Stimulated activated CD4-positive, alpha-beta T cell treated with anti-CD3 and anti-CD28 coated beads, Interleukin-4, amount 100 ng/mL, for 24 hours (primary cell): ENCODE results near the gene AP1S2.
"Not testable (repeated sequence)": the region's sequence is repeated elsewhere in the genome, so short reads cannot be mapped to it uniquely, and the experiment has no call there.

Experiments
- DNase-seq: peaks from one replicate; pipeline ENCODE4 v3.0.0-alpha.2; 2020

Gene AP1S2

GRCh38 chrX:15854712-15855567 is at the start of gene AP1S2:
Gene AP1S2, minus strand, starts transcription at chrX:15854813. Its CDS starts 2,289 bp downstream, at chrX:15852524.
- peak; percentile 88 for DNase-seq

DNA sequence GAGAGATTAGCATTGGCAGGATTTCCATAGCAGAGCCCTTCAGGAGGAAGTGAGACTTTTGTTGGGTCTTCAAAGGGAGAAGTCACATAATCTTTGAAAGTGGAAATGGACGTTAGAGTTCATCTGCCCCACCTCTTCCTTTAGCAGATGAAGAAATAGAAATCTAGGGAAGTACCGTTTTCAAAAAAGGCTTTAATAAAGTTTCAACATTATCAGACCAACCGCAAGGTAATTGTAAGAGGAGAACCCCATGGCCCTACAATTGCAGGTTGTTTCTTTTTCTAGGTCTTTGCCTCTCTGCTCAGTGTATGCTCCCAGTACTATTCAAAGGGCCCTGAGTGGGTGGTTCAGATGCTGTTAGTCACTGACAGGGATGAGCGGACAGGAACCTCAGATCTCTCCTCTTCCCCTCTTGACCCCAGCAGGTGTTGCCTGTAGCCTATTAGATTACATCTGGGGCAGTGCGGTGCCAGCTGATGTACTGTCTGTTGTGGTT is 48.6 kb upstream of the AP1S2 start:
- DNase-seq, result no peak

DNA sequence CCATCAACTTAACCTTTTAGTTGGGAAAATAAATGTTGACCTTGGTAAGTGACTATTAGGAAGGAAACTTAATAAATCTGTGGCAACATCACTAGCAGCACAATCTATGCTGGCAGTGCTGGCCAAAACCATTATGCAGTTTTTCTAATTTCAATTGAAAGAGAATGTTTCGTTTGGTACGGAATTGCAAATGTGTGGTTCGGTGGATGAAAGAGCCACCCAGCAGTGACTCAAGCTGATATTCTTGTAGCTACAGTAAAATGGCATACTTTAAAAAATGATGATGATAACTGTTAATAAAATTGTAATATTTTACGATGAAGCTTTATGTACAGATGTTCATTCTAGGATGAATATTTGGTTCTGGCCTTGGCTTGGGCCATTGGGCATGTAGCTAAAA is 40.7 kb upstream of the AP1S2 start:
- DNase-seq, result no peak

GRCh38 chrX:15894724-15895123 is 40.1 kb upstream of the AP1S2 start:
- DNase-seq, result no peak

GRCh38 chrX:15890463-15890862 is 35.9 kb upstream of the AP1S2 start:
- no peak for DNase-seq

GRCh38 chrX:15888062-15888461 is 33.4 kb upstream of the AP1S2 start:
- DNase-seq, result no peak

DNA sequence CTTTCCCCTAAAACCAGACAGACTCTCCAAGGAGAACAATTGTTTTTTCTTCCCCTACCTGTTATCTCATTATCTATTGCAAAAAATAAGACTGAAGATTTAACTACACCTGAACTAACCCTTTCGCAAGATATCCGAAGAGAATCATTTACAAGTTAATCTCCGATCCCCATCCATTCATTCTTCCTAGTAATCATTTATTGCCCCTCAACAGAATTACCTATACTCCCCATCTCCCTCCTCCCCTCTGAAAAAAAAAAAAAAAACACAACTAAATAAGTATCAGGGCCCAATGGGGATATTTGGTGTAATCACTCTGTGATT is 28.9 kb upstream of the AP1S2 start:
- DNase-seq, result no peak

- no peak for DNase-seq
Observed at GRCh38 chrX:15882704-15883539, 28.3 kb upstream of the AP1S2 start.

- no peak for DNase-seq
Observed at GRCh38 chrX:15881381-15881897, 26.8 kb upstream of the AP1S2 start.

- DNase-seq, result not testable (repeated sequence)
Observed at GRCh38 chrX:15877914-15878313, 23.3 kb upstream of the AP1S2 start.

DNA sequence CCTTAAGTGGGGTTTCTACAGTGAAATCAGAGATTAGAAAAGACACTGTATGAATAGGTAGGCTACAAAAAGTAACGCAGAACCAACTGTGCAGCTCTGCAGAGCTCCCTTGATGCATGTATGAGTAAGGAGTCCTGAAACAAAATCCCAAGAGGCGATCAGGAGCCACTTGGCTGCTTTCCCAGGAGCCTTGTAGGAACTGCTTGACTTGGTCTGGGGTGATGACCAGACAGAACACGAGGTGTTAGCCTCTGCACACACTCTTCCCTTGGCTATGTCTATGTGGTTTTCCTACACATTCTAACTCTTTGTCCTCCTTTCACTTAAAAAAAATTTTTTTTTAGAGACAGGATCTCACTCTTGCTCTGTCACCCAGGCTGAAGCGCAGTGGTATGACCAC is 22.8 kb upstream of the AP1S2 start:
- no peak for DNase-seq

DNA sequence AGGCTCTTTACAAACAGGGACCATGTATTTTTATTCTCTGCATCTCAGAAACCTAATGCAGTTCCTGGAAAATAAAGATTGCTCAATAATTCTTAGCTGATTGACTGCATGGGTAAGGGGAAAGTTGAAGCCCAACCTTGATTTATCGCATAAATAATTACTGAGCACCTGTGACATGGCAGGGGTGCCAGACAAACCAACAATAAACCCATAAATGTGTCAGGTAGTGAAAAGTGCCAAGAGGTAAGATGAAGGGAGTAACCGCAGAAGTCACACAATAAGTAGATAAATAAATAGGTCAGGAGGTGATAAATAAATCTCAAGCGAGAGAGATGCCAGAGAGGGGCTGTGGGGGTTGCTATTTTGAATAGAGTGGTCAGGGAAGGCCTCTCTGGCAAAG is 20.1 kb upstream of the AP1S2 start:
- DNase-seq, result no peak

DNA sequence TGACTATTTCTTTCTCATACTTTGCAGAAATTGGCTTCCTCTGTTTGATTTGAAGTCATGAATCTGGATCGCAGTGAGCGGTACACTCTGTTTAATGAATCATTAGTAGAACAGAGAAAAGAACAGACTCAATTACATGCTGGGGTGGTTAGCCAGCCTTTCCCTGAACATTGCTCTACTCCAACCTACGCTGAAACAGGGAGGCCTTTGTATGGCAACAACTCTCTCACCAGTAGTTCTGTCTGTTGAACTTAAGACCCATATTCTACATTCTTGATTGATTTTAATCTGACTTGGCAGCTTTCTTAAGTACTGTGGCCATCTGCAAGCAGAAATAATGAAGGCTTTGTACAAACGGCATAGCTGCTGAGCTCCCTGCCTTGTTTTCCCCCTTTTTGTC is 19.0 kb upstream of the AP1S2 start:
- DNase-seq, result no peak

DNA sequence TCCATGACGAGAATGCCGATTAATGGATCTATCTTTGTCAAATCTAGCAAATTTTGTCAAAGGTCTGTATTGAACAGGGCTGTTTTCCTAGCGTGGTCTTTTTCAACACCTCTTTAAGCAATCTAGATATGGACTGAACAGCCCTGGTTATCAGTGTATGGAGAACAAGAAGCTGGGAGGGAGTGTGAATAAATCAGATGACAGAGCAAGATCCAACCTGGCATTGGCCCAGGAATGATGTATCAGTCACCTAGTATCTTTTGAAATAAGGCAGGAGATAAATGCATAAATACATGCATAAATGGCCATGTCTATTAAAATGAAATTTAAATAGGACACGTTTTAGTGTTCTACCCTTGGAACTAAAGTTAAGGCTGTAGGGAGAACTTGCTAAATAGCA is 15.7 kb upstream of the AP1S2 start:
- DNase-seq, result no peak

GRCh38 chrX:15869695-15870094 is 15.1 kb upstream of the AP1S2 start:
- no peak for DNase-seq

- DNase-seq, result no peak
Observed at GRCh38 chrX:15866147-15866546, 11.5 kb upstream of the AP1S2 start.

DNA sequence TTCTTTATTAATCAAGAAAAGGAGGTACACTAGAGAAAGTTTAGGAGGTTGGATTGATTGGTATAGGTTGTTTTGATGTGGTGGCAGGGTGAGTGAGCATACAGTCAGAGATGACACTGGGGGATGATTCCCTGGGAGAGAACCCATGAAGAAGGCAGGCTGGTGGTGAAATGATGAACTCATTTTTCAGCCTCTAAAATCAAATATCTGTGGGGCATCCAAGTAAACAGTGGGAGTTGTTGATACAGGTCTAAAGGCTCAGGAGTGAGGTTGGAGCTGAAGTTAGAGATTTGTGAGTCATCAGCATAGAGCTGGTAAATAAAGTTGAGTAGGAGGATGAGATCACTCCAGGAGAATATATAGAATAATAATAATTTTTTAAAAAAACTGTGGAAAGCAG is 10.0 kb upstream of the AP1S2 start:
- DNase-seq, result no peak

GRCh38 chrX:15864023-15864422 is 9.4 kb upstream of the AP1S2 start:
- DNase-seq, result no peak

GRCh38 chrX:15860921-15861320 is 6.3 kb upstream of the AP1S2 start:
- DNase-seq, result no peak

DNA sequence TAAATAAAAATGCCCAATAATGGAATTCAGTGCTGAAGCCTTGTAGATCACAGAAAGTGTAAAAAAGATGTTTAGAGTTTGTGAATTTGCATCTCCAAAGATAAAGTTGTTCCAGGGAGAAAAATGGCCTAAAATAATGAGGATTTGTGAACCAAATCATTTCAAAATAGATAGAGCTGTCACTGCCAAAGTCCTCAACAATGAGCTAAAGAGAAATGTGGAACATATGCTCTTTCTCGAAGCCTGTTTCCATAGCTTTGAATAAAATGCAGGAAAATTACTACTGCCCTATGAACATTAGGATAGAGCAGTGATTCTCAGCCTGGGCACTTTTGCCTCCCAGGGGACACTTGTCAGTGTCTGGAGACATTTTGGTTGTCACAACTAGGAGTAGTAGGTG is 3.4 kb upstream of the AP1S2 start:
- DNase-seq, result no peak

GRCh38 chrX:15856636-15857035 is 2.0 kb upstream of the AP1S2 start:
- no peak for DNase-seq

DNA sequence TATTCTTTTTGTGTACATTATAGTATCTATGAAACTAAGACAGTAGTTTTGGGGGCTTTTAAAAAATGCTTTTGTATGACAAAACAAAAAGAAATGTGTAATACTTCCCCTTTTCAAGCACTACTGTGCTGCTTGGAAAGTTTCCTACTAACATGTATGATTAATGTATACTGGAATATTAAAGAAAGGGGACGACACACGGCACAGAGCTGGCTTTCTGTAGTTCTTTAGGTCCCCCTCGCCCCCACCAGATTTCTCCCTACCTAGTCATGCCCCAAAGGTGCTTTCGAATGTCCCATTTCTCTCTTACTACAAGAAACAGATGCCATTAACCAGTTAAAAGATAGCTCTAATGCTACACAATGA is 1.6 kb upstream of the AP1S2 start:
- DNase-seq, result no peak

- DNase-seq, result no peak
Observed at GRCh38 chrX:15855568-15856221, 1.1 kb upstream of the AP1S2 start.
